Inflammatory macrophage treated with lipopolysaccharide for 4 hours (primary cell): ENCODE results near the gene PRXL2B.
"Not testable (repeated sequence)": the region's sequence is repeated elsewhere in the genome, so short reads cannot be mapped to it uniquely, and the experiment has no call there.

Experiments
- DNase-seq: peaks from one replicate; pipeline ENCODE4 v3.0.0-alpha.2; 2020

PRXL2B gene

DNA sequence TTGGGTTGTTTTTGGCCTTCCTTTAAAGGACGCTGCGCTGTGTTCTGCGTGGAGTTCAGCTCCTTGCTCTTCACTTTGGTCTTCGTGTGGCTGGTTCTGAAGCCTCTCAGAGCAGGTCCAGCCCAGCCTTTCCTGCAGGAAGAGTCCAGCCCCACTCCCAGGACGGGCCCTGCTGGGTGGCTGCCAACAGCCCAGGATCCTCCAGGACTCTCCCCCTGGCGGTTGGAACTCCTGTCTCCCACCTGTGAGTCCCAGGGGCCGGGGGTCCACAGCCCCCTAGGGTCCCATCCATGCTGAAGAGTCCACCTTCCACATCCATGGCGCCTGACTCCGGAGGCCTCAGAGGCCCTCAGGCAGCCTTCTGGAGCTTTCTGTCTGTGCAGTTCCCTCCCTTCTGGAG, 35.0 kb upstream of the PRXL2B start:
- DNase-seq, result not testable (repeated sequence)

DNA sequence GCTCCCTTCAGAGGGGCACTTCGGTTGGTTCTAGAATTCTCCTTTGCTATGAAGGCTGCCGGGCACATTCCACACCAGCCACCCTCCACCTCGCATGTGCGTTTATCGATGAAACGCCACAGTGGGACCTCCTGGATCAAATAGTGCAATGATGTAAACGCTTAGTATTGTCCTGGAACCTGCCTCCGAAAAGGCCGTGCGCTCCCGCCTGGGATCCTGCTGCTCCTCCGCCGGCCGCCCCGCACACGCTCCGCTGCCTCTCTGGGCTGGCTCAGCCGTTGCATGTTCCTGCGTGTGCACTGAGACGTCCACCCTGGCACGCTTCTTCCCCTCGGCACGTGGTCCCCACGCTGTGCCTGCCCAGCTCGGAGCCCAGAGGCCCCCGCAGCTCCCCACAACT, 34.4 kb upstream of the PRXL2B start:
- DNase-seq, result no peak

DNA sequence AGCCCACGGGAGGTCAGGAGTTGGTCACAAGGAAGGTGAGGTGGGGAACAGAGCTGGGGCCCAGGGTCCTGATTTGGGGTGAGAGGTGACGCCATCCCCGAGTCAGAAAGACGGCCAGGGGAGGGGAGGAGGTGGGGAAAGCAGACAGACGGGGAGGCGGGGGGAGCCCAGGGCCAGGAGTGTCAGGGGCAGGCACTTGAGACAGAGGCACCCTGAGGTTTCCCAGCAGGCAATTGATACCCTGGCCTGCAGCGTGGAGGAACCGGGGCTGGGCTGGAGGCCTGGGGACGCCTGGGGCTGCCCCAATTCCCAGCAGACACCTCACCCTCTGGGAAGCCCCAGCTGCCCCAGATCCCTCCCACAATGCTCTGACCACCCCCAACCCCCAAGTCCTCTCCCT, 33.5 kb upstream of the PRXL2B start:
- DNase-seq, result not testable (repeated sequence)

DNA sequence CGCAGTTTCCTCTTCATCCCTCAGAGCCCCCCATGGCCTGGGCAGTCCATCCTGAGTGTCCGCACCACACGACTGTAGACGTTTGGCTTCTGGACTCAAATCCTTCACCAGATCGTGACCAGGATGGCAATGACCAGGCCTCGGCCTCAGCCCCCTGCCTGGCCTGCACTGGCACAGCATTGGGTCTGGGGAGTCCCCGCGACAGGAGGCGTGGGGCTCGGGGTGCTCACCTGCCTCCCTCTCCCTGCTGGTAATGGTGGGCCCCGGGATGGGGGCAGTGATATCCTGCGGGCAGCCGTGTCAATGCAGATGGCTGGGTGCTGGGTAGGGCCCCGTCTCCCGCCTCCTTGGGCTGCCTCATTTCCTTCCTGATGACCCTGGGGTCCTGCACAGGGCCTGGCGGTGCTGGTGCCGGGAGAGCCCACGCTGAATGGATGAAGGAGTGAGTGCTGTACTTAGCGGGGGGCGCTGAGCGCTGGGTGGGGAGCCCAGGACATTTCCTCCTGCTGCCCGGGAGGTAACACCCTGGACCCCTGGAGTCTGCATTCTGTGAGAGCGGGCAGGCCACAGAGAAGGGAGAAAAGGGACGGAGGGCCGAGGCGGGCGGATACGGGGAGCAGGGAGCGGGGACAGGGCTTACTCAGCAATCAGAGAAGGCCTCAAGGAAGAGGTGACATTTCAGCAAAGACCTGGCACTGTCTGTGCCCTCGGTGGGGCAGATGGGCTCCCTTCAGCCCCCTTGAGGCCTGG, 32.5 kb upstream of the PRXL2B start:
- no peak for DNase-seq

DNA sequence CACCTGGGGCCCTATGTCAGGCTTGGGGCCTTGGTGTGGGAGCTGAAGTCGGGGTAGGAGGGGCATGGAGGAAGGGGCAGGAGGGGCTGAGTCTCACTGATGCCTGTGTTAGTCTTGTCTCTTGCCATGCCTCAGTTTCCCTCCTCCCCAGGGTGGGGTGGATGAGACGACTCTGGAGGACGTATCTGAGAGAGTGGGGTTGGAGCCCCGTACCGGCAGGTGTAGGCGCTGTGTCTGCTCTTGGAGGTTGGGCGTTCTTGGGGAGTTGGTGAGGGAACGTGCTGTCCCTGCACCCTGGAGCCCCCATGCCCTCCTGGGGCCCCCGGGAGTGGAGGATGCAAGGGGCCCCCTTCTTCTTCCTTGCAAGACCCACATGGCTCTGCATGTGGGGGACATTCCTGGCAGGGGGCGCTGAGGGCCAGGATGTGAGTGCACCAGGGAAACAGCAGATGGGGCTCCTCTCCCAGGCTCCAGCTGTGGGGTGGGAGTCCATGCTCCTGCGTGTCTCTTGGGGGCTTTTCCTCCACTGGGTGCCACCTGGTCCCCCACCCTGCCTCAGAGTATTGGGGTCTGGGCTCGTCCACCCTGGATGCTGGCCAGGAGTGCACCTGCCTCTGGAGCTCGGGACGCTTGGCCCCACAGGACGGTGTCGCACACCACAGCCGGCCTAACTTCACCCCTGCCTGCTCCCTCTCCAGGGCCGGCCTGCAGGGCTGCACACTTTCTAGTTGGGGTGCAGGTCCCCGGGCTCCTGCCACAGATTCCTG, 31.8 kb upstream of the PRXL2B start:
- DNase-seq, result peak; percentile 40

DNA sequence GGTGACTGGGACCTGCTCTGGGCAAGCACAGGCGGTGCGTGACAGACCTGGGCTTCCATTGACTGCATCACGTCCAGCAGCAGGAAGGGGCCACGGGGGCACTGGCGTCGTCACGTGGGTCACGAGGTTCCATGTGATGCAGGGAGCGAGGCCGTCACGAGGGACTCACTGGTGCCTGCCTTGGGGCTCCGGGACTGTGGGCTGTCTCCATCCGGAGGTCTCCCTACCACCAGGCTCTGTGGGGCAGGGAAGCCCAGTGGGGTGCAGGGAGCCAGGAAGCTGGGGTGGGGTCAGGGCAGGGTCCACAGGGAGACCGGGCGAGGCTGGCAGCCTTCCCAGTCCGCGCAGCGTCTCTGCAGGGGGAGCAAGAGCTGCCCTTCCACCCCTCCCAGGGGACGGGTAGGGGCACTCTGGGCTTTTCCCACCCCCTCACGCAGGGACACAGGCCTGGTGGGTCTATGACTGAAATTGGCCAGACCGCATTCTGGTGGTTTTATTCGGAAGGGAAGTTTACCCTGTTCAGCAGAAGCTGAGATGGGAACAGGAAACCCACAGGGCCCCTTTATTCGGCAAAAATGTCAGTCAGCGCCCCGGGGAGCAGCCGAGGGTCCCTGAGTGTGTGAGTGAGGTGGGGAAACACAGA, 30.8 kb upstream of the PRXL2B start:
- DNase-seq, result peak; percentile 92

DNA sequence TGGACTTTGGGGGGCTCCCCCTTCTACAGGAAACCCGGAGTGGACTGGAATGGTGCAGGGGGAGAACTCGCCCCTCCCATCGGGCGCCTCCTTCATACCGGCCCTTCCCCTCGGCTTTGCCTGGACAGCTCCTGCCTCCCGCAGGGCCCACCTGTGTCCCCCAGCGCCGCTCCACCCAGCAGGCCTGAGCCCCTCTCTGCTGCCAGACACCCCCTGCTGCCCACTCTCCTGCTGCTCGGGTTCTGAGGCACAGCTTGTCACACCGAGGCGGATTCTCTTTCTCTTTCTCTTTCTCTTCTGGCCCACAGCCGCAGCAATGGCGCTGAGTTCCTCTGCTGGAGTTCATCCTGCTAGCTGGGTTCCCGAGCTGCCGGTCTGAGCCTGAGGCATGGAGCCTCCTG, 30.3 kb upstream of the PRXL2B start, which contains the start of gene TNFRSF14:
Gene TNFRSF14, plus strand, starts transcription at position 95 of the 401 bp plus-strand sequence. Its CDS starts 294 bp downstream, at position 389.
- peak; percentile 88 for DNase-seq

DNA sequence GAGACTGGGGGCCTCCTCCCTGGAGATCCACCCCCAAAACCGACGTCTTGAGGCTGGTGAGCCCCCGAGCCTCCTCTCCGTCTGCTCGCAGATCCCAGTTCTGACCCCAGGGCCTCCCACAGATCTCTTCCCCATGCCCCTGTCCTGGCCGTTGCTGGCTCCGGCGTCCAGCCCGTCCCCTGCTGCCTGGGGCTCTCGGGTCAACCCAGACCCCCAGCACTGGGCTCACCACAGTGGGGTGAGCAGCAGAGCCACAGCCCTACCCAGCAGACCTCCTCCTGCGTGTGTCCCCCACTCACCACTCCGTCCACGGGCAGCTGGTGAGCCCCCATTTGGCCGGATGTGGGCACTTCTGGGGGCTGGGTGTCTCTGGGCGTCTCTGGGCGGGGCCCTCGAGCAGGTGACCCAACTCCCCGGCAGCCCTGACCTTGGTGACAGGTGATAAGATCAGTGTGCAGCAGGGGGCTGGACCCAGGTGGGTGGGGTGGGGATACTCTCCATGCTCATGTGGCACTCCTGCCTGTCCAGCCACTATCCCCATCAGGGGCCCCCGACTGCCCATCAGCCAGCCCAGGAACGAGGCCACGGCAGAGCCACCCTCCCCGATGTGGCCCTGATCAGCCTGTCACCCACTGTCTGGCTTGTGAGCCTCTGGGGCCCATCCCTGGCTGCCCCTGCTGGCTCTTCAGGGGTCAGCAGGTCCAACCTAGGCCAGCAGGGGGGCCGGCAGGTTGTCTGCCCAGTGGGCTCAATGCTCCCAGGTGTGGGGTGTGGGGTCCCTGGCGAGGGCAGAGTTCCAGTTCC, 29.7 kb upstream of the PRXL2B start:
- DNase-seq, result peak; percentile 15

DNA sequence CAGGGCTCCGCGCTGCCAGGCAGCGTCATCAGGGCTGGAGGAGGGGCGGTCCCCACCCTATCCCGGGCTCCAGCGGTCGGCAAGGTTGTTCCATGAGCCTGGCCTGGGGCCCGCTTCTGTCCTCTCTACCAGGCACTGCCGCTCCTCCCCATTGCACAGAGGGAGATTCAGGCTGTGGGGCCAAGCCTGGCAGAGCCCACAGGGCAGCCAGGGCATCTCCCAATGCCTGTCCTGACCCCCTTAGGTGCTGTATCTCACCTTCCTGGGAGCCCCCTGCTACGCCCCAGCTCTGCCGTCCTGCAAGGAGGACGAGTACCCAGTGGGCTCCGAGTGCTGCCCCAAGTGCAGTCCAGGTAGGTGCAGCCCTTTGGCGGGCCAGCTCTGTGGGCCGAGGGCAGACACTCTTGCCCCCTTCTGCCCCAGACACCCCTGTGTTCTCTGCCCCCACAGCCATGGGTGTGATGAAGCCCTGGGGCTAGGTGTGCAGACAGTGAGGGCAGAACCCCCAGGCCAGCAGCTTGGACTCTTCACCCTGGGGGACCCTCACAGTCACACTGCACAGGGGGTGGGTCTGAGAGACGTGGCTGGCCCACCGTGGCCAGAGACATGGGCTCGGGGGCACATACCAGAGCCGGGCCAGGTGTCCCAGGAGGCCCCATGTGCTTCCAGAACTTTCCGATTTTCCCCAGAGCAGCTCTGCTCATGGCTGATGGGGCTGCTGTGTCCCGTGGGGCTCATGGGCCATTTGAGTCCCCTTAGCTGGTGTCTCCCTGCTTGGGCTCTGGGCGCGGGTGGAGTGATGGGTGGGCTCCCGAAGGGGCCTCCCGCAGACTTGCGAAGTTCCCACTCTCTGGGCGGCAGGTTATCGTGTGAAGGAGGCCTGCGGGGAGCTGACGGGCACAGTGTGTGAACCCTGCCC, 28.8 kb upstream of the PRXL2B start:
- DNase-seq, result no peak

DNA sequence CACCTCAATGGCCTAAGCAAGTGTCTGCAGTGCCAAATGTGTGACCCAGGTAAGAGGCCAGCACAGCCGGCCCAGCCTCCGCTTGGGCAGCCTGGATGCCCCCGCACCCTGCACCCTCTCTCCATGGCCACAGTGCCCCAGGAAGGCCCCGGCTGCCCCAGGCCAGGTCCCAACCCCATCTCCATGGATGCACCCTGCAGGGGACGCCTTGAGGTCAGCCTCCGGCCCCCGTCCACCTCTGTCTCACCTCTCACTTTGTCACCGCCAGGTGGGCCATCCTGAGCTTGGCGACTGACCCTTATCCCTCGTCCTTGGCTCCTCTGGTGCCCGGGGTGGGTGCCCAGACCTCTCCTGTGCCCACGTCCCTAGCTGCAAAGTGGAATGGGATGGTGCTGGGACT, 28.2 kb upstream of the PRXL2B start:
- no peak for DNase-seq

DNA sequence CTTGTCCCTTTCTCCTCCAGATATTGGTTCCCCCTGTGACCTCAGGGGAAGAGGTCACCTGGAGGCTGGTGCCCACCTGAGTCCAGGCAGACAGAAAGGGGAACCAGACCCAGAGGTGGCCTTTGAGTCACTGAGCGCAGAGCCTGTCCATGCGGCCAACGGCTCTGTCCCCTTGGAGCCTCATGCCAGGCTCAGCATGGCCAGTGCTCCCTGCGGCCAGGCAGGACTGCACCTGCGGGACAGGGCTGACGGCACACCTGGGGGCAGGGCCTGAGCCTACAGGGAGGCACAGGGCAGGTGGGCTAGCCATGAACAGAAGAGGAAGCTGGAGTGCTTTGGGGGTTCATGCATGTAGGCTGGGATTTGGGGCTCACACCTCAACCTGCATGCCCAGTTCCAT, 27.7 kb upstream of the PRXL2B start:
- DNase-seq, result no peak

DNA sequence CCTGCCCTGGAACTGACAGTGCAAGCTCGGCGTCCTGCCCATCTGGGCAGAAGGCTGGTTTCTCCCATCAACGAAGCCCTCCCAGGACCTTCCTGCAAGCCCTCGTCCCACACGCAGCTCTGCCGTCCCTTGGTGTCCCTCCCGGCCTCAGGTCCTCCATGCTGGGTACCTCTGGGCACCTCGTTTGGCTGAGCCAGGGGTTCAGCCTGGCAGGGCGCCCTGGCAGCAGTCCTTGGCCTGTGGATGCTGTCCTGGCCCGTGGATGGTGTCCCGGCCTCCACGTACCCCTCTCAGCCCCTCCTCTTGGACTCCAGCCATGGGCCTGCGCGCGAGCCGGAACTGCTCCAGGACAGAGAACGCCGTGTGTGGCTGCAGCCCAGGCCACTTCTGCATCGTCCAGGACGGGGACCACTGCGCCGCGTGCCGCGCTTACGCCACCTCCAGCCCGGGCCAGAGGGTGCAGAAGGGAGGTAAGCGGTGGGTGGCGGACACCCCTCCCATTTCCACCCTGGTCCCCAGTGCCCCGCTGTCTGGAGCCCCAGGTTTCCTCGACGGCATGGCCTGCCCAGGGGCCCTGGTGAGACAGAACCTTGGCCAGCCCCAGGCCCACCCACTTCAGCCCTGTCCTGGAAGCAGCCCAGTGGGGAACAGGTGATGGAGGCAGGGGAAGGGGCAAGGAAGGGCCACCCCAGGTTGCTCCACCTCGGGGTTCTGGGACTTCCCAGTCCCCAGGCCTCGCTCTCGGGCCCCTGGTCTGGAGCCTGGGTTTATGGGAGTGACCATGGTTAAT, 26.9 kb upstream of the PRXL2B start:
- DNase-seq, result no peak

DNA sequence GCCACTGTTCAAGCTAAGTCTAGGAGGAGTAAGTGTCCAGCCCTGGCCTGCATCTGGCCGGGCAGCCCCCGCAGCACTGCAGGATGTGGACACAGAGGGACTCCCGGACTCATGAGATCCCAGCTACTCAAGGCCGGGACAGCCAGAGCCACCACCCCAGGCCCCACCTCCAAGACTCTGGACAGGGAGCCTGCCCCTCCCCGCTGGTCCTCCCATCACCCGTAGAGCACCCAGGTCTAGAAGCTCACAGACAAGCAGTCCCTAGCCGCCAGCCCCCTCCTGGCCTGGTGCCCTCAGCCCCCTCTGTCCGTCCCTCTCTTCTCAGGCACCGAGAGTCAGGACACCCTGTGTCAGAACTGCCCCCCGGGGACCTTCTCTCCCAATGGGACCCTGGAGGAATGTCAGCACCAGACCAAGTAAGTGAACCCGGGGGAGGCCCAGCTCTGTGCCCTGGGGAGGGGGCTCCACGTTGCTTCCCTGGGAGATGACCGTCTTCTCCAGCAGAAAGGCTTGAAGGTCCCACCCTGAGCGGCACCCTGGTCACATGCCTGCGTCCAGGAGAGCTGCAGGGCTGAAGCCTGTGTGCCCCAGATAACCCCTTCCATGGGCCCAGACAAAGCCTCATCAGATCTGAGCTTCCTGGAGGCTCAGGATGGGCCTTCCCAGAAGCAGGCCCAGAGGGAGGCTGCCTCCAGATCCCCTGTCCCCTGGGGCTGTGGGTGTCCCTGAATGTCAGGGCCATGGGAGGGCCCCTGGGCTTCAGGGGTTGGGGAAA, 26.1 kb upstream of the PRXL2B start:
- no peak for DNase-seq

DNA sequence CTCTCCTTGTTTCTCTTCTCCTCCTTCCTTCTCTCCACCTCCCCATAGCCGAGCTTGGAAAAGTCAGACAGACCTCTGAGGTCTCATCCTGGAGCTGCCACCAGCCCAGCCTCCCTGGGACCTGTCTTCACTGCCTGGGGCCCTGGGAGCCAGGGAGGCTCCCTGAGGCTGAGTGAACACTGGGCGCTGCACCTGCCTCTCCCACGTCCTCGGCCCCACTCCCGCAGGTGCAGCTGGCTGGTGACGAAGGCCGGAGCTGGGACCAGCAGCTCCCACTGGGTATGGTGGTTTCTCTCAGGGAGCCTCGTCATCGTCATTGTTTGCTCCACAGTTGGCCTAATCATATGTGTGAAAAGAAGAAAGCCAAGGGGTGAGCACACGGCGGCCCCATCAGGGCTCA, 25.1 kb upstream of the PRXL2B start:
- DNase-seq, result no peak

DNA sequence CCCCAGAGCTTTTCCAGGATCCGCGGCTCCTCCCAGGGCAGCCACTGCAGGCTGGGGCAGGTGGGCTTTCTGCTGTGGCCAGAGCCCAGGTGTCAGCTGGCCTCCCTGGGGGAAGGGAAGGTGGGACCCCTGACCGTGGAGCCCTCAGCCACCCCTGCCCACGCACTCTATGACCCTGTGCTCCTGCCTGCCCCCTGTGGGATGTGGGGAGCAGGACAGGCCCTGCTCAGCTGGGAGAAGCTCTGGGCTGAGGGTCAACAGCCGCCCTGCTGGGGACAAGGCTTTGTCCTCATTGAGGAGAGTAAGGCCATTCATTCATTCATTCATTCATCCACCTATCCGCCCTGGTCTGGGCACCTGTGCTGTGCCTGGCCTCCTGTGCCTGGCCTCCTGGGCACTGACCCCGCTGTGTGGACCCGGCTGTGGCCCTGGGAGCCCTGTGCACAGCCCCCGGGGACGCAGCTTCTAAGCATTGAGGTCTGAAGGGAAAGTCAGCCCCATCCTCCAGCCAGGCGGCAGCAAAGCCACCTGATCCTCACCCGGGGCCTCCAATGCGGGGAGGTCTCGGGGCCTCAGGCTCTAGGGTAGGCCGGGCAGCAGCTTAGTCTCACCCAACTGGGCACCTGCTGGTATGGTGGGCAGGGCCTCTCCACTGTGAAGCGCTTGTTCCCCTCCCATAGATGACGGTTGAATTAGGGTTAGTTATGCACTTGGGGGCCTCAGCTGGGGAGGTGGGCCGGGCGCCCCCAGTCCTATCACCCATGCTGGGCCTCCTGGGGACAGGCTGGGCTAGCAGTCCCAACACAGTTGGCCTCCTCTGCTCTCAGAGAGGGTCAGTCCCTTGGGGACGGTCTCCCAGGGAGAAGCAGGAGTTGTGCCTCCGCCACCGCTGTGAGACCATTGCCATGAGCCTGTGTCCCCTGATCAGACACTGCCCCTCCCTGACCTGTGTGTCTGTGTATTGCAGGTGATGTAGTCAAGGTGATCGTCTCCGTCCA, 24.4 kb upstream of the PRXL2B start:
- peak; percentile 23 for DNase-seq

DNA sequence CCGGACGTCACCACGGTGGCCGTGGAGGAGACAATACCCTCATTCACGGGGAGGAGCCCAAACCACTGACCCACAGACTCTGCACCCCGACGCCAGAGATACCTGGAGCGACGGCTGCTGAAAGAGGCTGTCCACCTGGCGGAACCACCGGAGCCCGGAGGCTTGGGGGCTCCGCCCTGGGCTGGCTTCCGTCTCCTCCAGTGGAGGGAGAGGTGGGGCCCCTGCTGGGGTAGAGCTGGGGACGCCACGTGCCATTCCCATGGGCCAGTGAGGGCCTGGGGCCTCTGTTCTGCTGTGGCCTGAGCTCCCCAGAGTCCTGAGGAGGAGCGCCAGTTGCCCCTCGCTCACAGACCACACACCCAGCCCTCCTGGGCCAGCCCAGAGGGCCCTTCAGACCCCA, 23.4 kb upstream of the PRXL2B start:
- DNase-seq, result no peak

DNA sequence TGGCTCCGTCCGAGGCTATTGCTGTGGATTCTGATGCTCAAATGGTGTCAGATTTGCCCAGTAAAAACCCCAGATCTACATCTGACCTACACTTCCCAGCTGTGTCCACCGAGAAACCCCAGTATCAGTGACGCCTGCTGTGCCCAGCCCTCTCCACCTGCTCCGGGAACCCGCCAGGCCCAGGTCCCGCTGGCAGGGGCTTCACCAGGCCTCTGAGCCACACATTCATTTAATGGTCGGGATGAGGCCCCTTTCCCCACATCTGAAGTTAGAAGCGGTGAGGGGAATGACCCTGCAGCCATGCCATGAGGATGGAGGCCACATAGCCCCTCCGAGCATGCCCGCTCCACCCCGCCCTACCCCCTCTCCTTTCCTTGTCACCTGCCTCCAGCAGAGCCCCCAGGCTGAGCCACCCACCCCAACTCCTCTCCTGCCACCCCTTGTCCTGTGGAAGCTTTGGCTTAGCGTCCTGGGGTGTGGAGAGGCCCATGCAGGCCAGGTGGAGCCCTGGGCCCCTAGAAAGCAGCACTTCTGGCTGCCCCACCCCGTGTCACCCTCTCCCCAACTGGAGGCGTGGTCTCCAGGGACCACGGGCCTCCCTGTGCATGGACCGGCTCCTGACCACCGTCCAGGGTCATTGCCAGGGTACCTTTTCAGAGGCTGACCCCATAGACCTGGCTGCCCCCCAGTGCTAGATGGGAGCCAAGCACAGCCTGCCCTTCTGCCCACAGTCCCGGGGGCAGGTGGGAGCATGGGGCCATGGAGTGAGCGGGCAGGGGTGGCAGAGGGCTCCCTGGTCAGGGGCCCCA, 22.4 kb upstream of the PRXL2B start:
- no peak for DNase-seq

DNA sequence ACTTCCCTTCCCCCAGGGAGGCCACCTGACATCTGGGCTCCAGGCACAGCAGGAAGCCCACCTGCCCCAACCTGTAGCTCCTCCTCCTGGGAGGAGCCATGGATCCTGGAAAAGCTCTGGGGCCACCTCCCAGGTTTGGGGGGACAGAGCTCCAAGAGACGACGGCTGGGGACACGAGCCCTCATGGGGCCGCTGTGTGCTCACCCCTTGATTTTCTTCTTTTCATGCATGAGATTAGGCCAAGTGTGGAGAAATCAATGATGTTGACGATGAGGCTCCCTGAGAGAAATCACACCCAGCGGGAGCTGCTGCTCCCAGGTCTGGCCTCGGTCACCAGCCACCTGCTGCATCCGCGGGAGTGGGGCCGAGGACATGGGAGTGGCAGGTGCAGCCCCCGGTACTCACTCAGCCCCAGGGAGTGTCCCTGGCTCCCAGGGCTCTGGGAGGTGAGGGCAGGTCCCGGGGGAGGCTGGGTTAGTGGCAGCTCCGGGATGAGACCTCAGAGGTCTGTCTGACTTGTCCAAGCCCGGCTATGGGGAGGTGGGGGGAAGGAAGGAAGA, 21.7 kb upstream of the PRXL2B start:
- no peak for DNase-seq
